GM21423 (cell line): ENCODE data around the gene KRTAP5-3.
"Not testable (repeated sequence)": the region's sequence is repeated elsewhere in the genome, so short reads cannot be mapped to it uniquely, and the experiment has no call there.

Experiments
- ATAC-seq: cut with Tn5 transposase; IDR thresholded peaks from one replicate; pipeline ENCODE4 v1.9.1; 2021; ENCODE audit warnings: mild to moderate bottlenecking, moderate library complexity; ENCODE audit not compliant: unreplicated experiment

The KRTAP5-3 gene

DNA sequence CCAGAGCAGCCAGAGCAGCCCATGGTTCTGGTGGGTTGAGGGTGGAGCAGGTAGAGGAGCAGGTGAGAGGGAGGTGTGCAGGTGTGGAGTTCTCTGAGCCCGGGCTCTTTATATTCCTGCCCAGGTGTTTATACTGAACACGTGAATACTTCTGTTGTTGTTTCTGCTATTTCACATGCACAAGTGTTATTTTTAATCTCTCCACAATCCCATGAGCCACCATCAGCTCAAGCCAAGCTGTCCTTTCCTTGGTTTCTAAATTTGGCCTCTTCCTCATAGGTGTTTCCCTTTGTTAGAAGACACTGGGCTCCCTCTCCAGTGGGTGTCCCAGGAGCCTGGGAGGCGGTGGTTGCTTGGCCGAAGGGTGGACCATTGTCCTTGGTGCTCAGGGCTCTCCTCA, at the start of gene KRTAP5-3:
Gene KRTAP5-3 (minus strand): TSS at position 101 of the 400 bp plus-strand sequence. CDS start 78 bp downstream, at position 23.
- ATAC-seq = no peak

- ATAC-seq = no peak
Observed at GRCh38 chr11:1656670-1657069, 48.4 kb upstream of the KRTAP5-3 start.

GRCh38 chr11:1656061-1656441, 47.8 kb upstream of the KRTAP5-3 start:
- ATAC-seq = no peak

DNA sequence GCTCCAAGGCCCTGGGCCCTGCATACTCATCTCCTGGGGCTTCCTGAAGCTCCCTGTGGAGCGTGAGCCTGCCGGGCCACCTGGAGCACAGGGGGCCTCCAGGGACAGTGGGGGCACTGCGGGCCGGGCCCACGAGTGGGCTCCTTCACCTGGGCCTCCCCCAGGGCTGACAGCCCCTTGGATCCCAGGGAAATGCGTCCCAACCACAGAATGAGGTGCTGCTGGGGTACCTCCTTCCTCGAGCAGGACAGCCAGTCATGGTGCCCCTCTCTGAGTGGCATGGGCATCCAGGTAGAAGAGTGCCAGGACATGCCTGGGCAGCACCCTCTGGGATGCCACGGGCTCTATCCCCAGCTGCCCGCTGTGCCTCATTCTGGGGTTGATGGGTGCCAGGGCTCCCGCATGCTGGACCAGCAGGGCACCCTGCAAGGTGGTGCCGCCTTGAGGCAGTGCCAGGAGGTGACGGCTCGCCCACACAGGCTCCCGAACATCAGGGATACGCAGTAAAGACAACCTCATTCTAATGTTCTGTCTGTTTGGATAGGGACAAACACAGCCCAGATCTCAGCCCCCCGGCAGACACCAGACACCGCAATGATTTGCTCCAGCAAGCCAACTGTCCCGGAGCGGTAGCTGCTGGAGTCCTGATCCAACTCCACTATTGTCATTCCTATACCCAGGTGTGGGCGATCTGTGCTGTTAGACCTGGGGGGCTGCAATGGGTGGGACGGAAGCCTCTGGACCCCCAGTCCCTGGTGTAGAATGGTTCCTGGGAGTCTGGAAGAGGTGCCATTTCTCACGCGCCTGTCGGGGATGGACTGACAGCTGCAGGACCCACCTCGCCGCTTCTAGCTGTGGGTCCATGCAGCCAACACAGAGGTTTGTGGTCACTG, 47.2 kb upstream of the KRTAP5-3 start:
- no peak for ATAC-seq

GRCh38 chr11:1654388-1655167, 46.3 kb upstream of the KRTAP5-3 start:
- no peak for ATAC-seq

- no peak for ATAC-seq
Observed at GRCh38 chr11:1653541-1654387, 45.5 kb upstream of the KRTAP5-3 start.

GRCh38 chr11:1652771-1653540, 44.7 kb upstream of the KRTAP5-3 start:
- ATAC-seq = no peak

- no peak for ATAC-seq
Observed at GRCh38 chr11:1652442-1652770, 44.1 kb upstream of the KRTAP5-3 start.

DNA sequence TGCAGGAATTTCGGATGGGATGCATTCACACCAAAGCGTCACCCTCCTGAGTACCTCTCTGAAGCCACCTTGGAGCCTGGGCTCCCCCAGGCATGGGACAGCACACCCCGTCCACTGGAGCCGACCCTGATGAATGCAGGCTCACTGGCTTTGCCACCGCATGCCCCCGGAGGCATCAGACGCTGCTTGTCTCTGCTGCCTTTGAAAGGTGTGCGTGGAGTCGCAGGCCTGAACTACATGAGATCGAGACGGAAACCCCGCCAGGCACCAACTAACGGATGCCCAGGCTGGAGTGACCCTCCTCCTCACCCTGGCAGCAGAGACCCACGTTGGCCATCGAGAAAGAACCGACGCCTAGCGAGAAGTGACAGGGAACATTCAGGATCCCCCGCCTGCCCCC, 43.8 kb upstream of the KRTAP5-3 start:
- no peak for ATAC-seq

- no peak for ATAC-seq
Observed at GRCh38 chr11:1651411-1651980, 43.2 kb upstream of the KRTAP5-3 start.

DNA sequence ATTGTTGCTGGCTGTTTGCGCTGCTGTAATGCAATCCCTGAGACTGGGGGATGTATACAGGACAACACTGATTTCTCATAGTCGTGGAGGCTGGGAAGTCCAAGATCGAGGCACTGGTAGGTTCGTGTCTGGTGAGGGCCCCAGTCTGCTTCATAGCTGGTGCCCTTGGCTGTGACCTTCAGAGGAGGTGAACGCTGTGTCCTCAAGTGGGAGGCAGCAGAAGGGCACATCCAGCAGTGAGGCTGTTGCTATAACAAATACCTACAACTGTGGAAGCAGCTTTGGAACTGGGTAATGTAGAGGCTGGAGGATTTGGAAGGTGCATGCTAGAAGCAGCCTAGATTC, 42.6 kb upstream of the KRTAP5-3 start:
- ATAC-seq = no peak

DNA sequence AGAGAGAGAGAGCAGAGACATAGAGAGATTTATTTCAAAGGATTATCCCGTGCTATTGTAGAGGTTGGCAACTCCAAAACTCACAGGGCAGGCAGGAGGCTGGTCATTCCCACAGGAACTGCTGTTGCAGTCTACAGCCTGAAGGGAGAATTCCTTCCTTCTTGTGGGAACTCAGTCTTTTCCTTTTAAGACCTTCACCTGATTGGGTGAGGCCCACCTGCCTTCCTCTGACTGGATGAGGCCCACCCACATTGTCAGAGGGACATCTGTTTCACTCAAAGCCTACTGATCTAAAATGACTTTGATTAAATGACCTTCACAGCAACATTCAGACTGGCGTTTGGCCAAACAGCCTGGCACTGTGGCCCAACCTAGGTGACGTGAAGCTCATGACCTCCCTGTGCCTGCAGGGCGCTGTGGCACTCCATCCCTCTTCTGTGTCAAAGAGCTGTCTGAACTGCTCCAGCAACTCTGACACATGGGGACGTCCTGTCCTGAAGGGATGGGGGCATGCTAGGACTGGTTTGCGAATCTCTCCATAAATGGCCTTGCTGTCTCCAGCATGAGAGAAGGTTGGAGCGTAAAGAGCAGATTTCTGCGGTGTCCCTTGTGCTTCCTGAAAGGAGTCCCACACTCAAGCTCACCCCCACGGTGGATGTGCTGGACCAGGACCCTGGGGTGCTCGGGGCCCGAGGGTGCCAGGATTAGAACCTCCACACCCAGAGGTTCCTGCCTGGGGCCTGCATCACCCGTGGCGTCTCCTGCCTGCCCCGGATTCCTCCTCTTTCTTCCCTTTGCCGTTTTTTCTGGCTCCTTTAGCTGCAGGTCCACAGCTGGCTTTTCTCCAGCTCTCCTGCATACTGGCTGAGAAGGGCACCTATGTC, 42.0 kb upstream of the KRTAP5-3 start:
- no peak for ATAC-seq

DNA sequence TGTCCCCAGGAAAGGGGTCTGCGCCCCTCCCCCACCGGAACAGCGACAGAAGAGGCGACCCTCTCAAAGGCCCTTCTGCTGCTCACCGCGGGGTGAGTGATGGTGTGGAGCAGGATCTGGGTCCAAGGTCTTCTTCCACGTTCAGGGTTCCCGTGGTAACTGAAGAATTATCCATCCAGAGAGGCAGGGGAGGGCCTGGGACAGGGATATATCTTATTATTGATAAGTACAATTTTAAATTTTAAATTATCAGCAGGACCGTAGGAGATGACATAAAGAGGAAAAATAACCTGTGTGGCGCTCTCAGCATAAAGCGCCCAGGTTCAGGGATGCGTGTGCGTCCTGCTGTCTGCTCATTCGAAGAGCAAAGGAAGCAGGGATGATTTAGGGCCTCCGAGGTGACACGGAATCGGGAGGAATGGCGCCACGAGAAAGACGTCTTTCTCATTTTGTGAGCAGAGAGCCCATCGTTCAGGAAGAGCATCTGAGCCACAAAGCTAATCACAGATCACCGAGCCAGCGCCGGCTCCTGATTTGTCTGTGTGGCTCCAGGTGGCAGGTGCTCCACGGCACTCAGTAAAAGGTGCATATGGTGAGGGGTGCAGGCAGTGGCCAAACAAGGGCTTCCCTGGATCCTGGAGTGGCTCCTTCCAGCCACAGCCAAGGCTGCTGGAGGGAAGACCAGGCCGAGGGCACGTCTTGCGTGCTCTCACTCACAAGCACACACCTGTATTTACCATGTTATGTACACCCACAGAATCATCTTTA, 40.6 kb upstream of the KRTAP5-3 start:
- ATAC-seq = no peak

DNA sequence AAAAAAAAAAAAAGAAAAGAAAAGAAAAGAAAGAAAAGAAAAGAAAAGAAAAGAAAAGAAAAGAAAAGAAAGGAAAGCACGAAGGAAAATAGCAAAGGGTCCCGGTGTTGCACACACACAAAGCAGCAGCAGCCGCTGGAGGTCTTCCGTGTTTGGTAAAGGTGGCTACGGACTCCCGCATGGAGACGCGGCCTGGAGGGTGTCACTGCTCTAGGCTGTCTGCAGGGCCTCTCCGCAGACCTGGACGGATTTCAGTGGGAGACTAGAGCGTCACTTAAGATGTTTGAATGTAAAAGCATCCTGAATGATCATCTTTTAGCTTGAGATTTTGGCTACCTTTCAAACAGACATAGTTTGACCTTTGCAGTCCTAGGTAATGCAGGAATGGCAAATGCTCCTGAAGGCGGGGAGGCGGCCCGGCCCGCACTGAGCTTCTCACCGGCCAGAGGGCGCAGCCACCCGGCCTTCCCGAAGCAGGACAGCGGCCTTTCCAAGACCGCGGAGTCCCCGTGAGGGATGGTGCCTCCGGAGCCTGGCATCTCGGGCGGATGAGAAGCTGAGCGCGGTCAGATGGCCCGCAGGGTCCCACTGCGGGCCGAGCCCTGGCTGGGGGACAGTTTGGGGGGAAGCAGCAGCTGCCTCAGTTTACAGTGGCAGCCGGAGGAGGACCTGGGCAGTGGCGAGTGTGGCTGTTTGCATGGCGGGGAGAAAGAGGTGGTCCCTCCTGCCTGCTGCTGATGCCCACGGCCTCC, 39.8 kb upstream of the KRTAP5-3 start:
- no peak for ATAC-seq

GRCh38 chr11:1646540-1646939, 38.3 kb upstream of the KRTAP5-3 start:
- ATAC-seq = not testable (repeated sequence)

DNA sequence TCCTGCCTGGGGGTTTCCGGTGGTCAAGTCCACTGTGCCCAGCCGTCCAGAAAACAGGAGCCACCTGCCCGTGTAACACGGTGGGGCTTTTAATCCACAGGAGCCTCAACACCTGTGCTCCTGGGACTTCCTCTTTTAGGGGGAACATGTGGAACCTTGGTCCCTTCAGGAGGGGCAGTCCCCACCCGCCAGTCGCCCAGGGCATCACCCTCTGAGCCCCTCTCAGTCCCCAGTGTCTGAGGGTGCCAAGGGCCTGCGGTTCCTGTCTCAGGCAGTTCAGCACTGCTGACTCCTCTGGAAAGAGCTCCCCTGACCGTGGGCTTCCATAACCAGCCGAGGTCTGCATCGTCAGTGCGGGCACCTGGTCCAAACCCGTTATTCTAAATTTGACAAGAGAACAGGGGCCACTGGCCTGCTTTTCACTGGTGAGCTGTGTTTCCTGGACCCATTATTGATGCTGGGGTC, 37.1 kb upstream of the KRTAP5-3 start:
- no peak for ATAC-seq

DNA sequence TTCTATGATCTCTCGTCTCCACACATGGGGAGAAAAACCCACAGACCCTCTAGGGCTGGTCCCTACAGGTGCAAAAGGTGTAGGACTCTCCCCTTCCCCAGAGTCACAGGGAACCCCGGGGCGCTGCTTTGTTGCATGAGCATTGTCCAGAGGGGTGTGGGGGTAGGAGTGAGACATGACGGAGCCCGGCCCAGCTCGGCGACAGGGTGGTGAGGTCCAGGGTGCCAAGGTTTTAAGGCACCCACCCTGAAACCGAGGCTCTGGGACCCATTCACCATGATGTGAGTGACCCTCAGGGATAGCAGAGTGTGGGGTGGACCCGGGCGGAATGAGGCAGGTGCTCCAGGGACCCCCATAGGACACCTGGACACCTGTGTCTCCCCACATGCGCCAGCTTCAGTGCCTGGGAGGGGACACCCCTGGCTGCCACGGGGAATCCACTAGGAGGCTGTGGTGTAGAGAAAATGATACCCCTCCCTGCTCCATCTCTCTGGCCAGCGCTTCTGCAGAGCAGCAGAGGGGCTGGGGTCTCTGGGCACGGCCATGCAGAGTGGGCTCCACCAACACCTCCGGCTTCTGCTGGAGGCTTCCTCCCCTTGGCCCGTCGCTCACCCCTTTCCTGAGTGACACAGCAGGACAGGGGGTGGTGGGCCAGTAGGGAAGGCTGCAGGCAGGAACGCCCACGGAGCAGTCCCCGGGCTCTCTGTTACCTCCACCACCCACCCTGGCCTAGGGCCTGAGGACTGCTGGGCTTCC, 36.5 kb upstream of the KRTAP5-3 start:
- ATAC-seq = no peak
